HG03025 (cell line): ENCODE results near the gene NPC1.
A peak's percentile ranks its signal among the peaks of the same experiment; 100 is the strongest.
"Not testable (repeated sequence)": the region's sequence is repeated elsewhere in the genome, so short reads cannot be mapped to it uniquely, and the experiment has no call there.

Experiments
- ATAC-seq: cut with Tn5 transposase; IDR thresholded peaks from one replicate; pipeline ENCODE4 v1.9.1; 2021; ENCODE audit warnings: mild to moderate bottlenecking, moderate library complexity; ENCODE audit not compliant: unreplicated experiment, low FRiP score

The NPC1 gene

DNA sequence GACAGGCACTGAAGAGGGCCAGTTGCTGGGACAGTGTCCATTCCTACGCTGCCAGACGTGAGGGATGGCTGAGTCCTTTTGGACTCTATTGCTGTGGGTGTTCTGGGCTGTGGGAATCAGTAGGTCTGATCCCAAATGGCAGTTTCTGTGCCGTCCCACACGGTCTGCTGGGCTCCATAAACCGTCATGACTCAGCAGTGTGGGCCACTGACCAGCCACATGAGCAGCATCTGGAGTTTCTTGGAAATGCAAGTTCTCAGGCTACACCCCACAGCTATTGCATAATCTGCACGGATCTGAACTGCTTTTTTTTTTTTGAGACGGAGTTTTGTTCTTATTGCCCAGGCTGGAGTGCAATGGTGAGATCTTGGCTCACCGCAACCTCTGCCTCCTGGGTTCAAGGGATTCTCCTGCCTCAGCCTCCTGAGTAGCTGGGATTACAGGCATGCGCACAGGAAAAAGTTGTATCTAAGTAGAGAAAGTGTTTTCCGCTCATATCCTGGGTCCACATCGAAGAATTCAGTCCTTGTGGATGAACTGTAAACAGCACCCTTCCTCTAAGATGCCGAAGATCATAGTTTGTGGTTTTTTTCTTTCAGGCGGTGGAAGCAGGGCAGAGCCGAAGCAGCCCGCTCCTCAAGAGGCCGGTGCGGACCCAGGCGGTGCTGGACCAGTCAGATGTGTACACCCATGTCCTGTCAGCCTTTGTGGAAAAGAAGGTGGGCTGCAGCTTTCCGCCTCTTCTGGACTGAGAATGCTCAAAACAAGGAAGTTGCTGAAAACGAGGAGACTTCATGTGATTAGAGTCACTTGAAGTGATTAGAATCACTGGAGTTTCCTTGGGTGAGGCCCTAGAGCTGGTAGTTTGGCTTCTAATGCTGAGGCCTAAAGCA lies 57.5 kb downstream of the NPC1 start:
- ATAC-seq, result no peak

DNA sequence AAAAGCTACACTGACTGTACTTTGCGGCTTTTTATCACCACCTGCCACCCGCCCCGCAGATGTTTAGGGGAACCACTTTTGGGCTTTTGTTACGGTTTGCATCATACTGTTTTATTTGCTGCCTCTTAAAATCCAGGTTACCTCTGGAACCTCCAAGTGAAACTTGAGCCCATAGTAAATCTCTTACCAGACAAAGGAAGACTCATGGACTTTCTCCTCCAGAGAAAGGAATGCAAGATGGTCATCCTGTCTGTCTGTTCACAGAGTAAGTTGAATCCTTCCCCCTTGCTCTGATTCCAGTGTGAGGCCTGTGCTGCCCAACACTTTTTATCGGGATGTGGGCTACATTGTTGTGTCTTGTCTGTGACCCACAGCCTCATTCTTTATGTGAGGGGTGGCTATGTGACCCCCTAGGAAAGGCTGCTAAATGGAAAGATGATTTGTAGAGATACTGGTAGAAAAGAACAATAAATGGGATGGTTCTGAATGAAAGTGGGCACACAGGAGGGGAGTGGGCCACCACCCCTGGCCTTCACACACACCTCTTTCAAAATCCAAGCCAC lies 59.7 kb downstream of the NPC1 start:
- ATAC-seq, result no peak

DNA sequence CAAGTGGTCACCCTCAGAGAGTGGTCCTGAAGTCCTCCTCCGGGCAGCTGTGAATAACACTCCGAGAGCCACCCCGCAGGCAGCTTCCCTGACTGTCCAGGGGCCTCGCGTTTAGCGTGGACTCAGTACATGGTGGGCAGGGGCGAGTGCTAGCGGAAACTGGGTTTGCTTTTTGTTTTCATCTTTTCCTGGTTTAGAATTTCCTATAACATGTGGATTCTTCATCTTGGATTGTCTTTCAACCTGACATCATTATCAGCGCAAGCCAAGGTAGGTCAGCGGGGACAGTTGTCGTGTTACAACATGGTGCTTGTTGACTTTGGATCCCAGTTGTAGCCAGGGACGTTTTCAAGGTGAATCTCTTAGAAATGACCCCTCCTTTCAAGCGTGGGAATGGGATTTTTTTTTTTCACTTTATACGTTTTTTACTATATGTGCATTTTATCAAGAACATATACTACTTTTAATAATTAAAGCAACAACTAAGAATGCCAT lies 62.0 kb downstream of the NPC1 start:
- ATAC-seq, result no peak

DNA sequence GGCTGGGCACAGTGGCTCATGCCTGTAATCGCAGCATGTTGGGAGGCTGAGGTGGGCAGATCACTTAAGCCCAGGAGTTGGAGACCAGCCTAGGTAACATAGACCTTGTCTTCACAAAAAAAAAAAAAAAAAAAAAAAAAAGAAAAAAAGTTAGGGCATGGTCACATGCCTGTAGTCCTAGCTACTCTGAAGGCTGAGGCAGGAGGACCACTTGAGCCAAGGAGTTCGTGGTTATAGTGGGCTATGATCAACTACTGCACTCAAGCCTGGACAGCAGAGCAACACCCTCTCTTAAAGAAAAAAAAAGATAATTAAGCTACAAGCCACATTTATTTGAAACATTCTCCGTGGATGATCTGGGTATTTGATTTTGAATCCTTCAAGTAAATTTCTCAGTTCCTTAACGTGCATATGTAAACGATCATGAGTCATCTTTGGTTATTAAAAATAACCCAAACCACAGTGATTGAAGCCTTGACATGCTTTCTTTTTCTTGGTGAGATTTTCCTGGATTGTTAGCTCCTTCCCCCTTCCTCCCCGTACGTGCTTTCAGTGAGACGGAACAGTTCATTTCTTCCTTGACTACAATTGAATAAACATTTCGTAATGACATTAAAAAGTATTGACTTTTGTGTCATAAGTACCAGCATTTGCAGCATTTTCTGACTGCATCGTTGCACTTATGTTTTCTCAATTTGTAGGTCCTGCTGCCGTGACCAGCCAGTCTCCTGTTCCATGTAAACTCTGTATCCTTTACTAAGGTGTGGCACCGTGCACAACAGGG lies 62.7 kb downstream of the NPC1 start:
- no peak for ATAC-seq

DNA sequence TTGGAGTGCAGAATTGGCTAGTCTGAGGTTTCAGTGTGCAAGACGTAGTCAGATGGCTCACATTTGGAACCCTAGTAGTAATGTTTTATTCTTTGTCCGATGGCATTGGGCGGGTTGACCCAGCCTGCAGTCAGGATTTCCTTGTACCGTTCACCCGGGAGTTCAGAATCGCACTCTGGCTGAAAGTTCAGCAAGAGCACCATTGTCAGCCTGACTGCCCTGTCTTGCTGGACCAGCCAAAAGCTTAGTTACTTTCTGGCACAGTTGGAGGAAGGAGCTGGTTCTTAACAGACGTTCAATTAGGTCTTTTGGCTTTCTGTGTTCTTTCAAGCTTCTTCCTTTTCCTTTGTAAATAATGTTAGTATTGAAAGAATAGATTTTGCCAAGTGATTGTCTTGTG lies 64.4 kb downstream of the NPC1 start:
- no peak for ATAC-seq

DNA sequence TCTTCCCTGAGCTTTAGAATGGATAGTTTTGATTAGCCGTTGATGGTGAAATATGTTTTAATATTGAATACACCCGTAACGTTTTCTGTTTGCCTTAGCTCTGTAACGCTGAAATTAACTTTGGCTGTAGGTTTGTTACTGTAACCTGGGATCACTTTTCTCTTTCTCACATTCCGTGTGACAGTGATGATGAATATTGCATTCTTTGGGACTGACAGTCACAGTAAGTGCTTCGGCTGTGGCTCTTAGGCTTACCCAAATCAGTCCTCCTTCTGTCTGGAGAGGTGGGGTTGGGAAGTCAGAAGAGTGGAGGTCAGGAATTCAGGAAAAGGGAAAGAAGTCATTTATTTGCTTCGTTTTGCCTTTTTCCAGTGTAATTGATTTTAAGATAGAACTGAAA lies 65.0 kb downstream of the NPC1 start:
- no peak for ATAC-seq

DNA sequence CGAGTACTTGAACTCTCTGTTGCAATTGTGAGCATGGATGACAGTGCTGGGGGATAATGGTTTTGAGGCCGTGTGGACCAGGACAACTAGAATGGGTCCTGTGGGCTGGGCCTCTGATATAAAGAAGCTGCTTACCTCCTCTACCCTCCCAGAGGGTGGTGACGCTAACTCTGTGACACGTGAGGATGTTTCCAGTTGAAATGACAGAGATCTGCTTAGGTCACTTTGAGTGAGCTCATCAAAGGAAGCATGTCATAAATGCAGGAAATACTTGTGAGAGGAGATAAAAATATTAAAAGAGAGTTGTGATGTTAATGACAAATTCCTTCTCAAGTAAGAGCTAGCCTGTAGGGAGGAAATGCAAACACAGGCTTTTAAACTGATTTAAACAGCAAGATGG lies 66.6 kb downstream of the NPC1 start:
- no peak for ATAC-seq

DNA sequence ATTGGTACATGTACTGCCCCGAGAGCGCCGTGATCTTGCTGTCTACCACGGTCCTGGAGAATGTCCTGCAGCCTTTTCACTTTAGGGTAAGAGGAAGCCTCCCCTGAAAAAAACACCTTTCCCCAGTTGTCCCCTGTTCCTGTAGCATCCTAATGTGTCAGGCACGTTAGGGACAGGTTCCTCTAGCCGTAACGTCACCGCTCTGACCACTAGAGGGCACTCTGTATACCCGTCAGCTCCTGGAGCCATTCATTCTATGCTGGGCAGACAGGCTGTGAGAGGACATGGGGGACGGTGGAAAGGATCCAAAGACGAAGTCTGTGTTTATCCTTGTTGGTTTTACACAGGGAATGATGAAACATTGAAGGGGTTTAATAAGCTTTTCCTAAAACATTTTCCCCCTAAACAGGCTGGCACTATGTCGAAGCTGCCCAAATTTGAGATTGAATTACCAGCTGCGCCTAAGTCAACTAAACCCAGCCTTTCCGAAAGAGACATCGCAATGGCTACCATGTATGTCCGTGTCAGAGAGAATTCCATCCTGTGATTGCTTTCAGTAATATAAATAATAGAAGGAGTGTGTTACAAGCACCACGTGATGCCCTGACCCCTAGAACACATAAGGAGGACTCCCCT lies 70.3 kb downstream of the NPC1 start:
- peak; percentile 68 for ATAC-seq

DNA sequence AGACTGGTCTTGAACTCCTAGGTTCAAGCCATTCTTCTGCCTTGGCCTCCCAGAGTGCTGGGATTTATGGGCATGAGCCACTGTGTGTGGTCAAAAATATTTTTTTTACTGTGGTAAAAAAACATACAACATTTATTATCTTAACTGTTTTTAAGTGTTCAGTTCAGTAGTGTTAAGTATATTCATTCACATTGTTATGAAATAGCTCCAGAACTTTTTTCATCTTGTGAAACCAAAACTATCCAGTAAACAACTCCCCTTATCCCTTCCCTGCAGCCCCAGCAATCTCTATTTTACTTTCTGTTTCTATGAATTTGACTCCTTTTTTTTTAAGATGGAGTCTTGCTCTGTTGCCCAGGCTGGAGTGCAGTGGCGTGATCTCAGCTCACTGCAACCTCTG lies 73.7 kb downstream of the NPC1 start:
- ATAC-seq, result no peak

DNA sequence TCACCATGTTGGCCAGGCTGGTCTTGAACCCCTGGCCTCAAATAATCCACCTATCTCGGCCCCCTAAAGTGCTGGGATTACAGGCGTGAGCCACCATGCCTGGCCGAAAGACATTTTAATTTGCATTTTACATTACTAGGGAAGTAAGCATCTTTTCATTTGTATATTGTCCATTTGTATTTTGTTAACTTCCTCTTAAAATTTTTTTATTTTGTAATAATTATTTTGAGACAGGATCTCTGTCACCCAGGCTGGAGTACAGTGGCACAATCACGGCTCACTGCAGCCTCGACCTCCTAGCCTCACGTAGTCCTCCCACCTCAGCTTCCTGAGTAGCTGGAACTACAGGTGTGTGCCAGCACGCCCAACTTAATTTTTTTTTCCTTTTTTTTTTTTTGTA lies 74.1 kb downstream of the NPC1 start:
- ATAC-seq, result not testable (repeated sequence)

DNA sequence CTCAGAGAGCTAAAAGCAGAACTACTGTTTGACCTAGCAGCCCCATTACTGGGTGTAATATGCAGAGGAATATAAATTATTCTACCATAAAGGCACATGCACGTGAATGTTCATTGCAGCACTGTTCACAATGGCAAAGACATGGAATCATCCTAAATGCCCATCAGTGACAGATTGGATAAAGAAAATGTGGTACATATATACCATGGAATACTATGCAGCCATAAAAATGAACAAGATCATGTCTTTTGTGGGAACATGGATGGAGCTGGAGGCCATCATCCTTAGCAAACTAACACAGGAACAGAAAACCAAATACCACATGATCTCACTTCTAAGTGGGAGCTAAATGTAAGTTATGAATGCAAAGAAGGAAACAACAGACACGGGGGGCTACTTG lies 75.4 kb downstream of the NPC1 start:
- ATAC-seq, result not testable (repeated sequence)

DNA sequence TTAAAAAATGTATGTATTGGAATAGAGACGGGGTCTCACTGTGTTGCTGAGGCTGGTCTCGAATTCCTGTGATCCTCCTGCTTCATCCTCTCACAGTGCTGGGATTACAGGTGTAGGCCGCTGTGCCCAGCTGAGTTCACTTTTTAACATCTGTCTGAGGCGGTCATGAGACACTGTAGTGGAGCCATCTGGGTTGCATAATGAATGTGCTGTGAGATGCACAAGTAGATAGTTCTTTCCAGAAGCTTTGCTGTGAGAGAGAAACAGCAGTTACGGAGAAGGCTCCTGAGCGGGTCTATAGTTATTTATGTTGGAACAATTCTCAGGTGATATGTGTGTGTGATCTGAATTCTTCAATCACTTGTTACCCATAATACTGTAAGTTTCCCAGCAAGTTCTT lies 79.9 kb downstream of the NPC1 start:
- no peak for ATAC-seq

DNA sequence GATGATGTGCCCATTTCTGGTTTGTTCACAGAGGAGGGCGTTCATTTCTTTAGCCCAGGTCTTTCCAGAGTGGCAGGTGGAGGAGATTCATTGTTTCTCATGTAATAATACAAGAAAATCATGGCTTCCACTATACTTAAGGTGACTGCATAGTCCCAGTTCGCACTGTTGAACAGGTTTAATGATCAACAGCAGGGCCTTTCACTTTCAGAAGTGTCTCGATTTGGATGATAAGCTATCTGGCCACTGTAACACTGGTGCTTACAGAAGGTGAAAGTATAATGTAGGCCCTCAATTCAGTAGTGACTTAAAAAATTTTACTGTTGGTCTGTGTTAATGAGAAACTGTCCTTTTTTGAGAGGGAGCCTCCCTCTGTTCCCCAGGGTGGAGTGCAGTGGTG lies 81.6 kb downstream of the NPC1 start:
- peak; percentile 31 for ATAC-seq

DNA sequence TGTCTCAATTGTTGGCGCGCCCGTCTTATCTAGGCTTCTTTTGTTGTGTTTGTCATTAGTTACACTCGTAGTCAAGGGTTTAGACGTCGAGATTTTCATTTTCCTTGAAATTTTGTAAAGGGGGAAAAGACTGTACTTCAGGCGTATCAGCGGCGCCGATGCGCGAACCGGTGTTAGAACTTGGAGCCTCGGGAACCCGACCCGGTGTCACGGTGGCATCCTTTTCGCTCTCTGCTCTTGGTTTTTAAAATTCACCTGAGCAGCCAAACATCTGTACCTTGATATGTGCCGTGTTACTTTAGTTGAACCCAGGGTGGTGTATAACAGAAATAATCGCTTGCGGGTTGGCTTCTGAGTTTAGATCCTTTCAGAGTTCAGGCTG lies 82.4 kb downstream of the NPC1 start:
- ATAC-seq, result no peak

DNA sequence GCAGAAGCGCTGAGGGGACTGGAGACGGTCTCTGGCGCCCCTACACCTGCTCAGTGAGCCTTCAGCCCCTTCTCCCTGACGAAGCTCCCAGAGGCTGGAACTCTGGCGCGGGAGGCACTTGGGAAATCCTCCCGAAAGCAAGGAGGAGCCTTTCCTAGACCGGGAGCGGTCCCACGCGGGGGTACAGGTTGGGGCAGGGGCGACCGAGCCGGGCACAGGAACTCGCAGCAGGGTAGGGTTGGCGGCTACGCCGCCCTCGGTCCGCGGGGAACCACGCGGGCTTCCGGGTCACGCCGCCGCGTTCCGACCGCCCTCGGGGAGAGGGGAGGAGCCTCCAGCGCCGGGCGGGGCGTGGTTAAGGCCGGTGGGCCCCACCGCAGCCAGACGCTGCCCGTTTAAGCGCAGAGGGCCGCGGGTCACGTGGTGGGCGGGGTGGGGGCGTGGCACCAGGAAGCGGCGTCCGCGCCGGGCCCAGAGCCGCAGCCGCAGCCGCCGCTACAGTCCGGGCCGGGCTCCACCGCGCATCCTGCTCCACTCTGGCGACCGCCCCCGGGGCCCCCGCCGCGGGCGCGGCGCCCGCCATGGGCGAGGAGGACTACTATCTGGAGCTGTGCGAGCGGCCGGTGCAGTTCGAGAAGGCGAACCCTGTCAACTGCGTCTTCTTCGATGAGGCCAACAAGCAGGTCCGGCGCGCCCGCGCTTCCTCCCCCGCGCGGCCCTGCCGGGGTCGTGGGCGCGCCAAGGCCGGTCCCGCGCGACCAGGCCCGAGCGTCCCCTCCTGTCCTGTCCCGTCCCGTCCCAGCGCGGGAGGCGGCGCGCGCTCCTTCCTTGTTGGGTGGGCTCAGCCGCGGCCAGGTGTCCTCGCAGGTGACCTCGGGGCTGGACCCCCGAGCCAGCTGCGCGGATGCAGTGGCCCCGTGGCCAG lies 83.0 kb downstream of the NPC1 start, which contains the start of gene RMC1:
TSS of gene RMC1 (plus strand) at position 474 of the 925 bp plus-strand sequence. CDS start at position 582, 108 bp downstream.
- ATAC-seq, result peak; percentile 81

DNA sequence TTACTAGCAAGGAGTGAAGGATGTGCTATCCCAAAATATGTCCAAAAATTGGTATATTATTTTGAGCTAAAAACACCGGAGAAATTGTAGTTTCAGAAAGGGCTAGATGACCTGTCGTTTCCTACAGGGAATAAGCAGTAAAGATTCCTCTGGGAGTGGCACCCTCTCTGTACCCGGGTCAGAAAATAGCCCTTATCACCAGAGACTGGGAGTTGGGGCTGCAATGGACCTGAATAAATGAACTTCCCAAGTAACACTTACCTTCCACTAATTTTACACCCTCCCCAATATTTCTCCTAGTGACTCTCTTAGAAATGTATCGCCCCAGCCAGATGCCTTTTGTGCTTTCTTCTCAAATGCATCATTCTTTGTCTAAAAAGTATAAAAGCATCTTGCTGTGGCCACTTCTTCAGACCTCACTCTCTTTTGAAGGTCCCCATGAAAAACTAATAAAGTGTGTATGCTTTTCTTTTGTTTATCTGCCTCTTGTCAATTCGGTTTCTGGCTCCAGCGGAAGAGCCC lies 83.7 kb downstream of the NPC1 start:
- ATAC-seq, result no peak

DNA sequence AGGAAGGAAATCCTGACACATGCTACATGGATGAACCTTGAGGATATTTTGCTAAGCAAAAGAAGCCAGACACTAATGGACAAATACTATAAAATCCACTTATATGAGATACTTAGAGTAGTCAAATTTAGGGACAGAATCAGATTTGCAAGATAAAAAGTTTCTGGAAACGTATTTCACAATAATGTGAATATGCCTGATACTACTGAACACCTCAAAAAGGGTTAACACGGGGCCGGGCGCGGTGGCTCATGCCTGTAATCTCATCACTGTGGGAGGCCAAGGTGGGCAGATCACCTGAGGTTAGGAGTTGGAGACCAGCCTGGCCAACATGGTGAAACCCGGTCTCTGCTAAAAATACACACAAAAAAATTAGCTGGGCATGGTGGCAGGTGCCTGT lies 84.7 kb downstream of the NPC1 start:
- no peak for ATAC-seq

DNA sequence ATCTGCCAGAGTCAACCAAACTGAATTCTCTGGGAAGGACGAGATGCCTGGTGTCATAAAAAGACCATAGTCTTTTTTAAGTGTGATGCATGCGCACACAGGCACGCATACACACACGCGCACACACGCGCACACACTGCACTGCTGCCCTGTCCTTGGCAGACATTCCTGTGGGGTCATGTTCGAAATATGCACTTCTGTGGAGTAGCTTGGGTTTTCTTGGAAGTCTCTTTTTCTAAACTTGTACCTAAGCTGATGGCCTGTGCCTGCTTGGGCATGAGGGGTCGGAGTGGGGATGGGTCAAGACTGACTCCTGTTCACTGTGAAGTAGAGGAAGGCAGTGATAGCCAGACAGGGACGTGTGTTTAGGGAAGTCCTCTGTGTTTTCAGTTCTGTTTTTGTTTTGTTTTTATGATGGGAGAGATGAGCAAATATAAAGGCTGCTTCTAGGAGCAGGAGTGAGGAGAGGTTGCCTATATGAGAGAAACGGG lies 87.0 kb downstream of the NPC1 start:
- ATAC-seq, result no peak

DNA sequence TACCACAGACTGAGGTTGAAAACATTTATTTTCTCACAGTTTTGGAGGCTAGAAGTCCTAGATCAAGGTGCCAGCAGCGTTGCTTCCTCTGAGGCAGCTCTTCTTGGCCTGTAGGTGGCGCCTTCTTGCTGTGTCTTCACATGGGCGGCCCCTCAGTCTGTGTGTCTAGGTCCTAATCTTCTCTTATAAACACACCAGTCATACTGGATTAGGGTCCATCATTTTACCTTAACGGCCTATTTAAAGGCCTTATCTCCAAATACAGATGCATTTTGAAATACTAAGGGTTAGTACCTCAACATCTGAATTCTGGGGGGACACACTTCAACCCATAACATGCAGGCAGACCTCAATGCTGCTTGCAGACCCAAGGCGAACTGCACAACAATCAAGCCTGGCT lies 87.4 kb downstream of the NPC1 start:
- no peak for ATAC-seq
